Measurements from ENCODE around the gene MRPL44. TPM values are rescaled to one million over a fixed set of nuclear protein-coding genes. Genes with fewer than 3 reads are reported as not detected.

Gene MRPL44
- total and polyA plus RNA-seq, 2 of the 13 experiments (the other 11 are each of a cell fraction or from before 2014, with no cell fraction given), result 38.4 to 78.0 TPM

GRCh38 chr2:223944703-223945531 is 12.3 kb upstream of the MRPL44 start, which contains the start of gene WDFY1 (continued):
- TF ChIP-seq DZIP1 (CRISPR knock-in tag; IDR thresholded peaks at IDR 0.05), result peak; percentile 88; the same call in 1 of the 2 replicates
- TF ChIP-seq KDM3A (CRISPR knock-in tag; IDR thresholded peaks at IDR 0.05; ENCODE audit: low read depth), result peak; percentile 95
- peak; percentile 5; the same call in 1 of the 2 replicates for TF ChIP-seq ZNF354B (CRISPR knock-in tag; IDR thresholded peaks at IDR 0.05)
- peak; percentile 74 for TF ChIP-seq GATA4 (IDR thresholded peaks at IDR 0.05; ENCODE audit: borderline replicate concordance, low read depth)
- TF ChIP-seq ZNF598 (CRISPR knock-in tag; IDR thresholded peaks at IDR 0.05; ENCODE audit: borderline replicate concordance), result peak; percentile 94; the same call in 1 of the 2 replicates
- TF ChIP-seq ZIK1 (CRISPR knock-in tag; IDR thresholded peaks at IDR 0.05; ENCODE audit: borderline replicate concordance, low read depth), result no peak; the same call in 1 of the 2 replicates
- TF ChIP-seq ZFYVE20 (CRISPR knock-in tag; IDR thresholded peaks at IDR 0.05; ENCODE audit: borderline replicate concordance, low read depth), result no peak
- peak; percentile 55 for TF ChIP-seq ZNF407 (CRISPR knock-in tag; IDR thresholded peaks at IDR 0.05; ENCODE audit: not compliant biosample characterization)
- TF ChIP-seq SALL2 (CRISPR knock-in tag; IDR thresholded peaks at IDR 0.05), result peak; percentile 94
- 0 out of 2 replicates have a peak, but pooled peaks have one; percentile 50 for TF ChIP-seq ZNF670 (CRISPR knock-in tag; IDR thresholded peaks at IDR 0.05; ENCODE audit: borderline replicate concordance)
- peak; percentile 72 for TF ChIP-seq ZEB1 (IDR thresholded peaks at IDR 0.05; ENCODE audit: insufficient replicate concordance, low read depth)
- peak; percentile 99 for TF ChIP-seq BRD4 (CRISPR knock-in tag; IDR thresholded peaks at IDR 0.05)
- peak; percentile 88 for TF ChIP-seq ZNF776 (CRISPR knock-in tag; IDR thresholded peaks at IDR 0.05)
- peak; percentile 95 for TF ChIP-seq ZMYM3 (CRISPR knock-in tag; IDR thresholded peaks at IDR 0.05)
- peak; percentile 93 for TF ChIP-seq HDAC2 (CRISPR knock-in tag; IDR thresholded peaks at IDR 0.05)
- no peak for TF ChIP-seq NBN (conservative IDR thresholded peaks at IDR 0.05)
- TF ChIP-seq ZNF235 (CRISPR knock-in tag; IDR thresholded peaks at IDR 0.05; ENCODE audit: borderline replicate concordance), result peak; percentile 60; the same call in 1 of the 2 replicates

Measured in HepG2 (cell line).